VCaP (cell line): ENCODE measurements around the gene ATPAF2.

Experiments
- H3K27ac ChIP-seq: fragments of 450-650 bp; 2 replicates; pipeline ENCODE4 v1.5.1; 2017
- CTCF ChIP-seq: fragments of 450-650 bp; conservative IDR thresholded peaks from 2 replicates; pipeline ENCODE4 v1.5.1; 2017; ENCODE audit warnings: mild to moderate bottlenecking, moderate library complexity

ATPAF2 gene

GRCh38 chr17:17972952-17973254 lies 66.1 kb downstream of the ATPAF2 start:
- TF ChIP-seq CTCF: no peak
- H3K27ac ChIP-seq: no peak overlapping the region

- no peak for TF ChIP-seq CTCF
- H3K27ac ChIP-seq: peak within 1 kb of the TSS; percentile 79
Measured at GRCh38 chr17:17972126-17972951, 66.6 kb downstream of the ATPAF2 start, which contains the start of the genes DRC3 and TOM1L2. Gene DRC3, plus strand, starts transcription at chr17:17972862. Its CDS starts 4,737 bp downstream, at chr17:17977599. Gene TOM1L2, minus strand, starts transcription at chr17:17972400. Its CDS starts 87 bp downstream, at chr17:17972313.

GRCh38 chr17:17971431-17972125 lies 67.4 kb downstream of the ATPAF2 start:
- peak overlapping the region; percentile 79 for H3K27ac ChIP-seq
- TF ChIP-seq CTCF: no peak

GRCh38 chr17:17970699-17971430 lies 68.1 kb downstream of the ATPAF2 start:
- no peak for TF ChIP-seq CTCF
- H3K27ac ChIP-seq: peak overlapping the region; percentile 79
